Kidney glomerular epithelial cell (primary cell): ENCODE results near the gene NFAT5.
"Not testable (repeated sequence)": the region's sequence is repeated elsewhere in the genome, so short reads cannot be mapped to it uniquely, and the experiment has no call there.

Experiments
- DNase-seq: peaks from one replicate; lab custom pipeline; 2025; lab: John Stamatoyannopoulos, UW

NFAT5 gene

GRCh38 chr16:69707920-69708683, 142.3 kb downstream of the NFAT5 start:
- DNase-seq, result no peak

GRCh38 chr16:69709456-69710084, 143.8 kb downstream of the NFAT5 start:
- DNase-seq, result peak; percentile 60

GRCh38 chr16:69711115-69711740, 145.5 kb downstream of the NFAT5 start:
- DNase-seq, result peak; percentile 82

- no peak for DNase-seq
Measured at GRCh38 chr16:69712277-69712676, 146.5 kb downstream of the NFAT5 start.

GRCh38 chr16:69712914-69713581, 147.3 kb downstream of the NFAT5 start:
- no peak for DNase-seq

GRCh38 chr16:69717066-69717465, 151.3 kb downstream of the NFAT5 start:
- DNase-seq, result no peak

- no peak for DNase-seq
Measured at GRCh38 chr16:69718111-69718764, 152.5 kb downstream of the NFAT5 start.

GRCh38 chr16:69720822-69721430, 155.2 kb downstream of the NFAT5 start:
- DNase-seq, result no peak

- DNase-seq, result no peak
Measured at GRCh38 chr16:69721441-69721957, 155.7 kb downstream of the NFAT5 start.

- no peak for DNase-seq
Measured at GRCh38 chr16:69724414-69724873, 158.7 kb downstream of the NFAT5 start.

- no peak for DNase-seq
Measured at GRCh38 chr16:69724981-69725479, 159.3 kb downstream of the NFAT5 start.

- no peak for DNase-seq
Measured at GRCh38 chr16:69725480-69726312, 159.9 kb downstream of the NFAT5 start.

- DNase-seq, result peak; percentile 95
Measured at GRCh38 chr16:69726313-69727060, 160.7 kb downstream of the NFAT5 start, which contains the start of gene NQO1. Gene NQO1 (minus strand): TSS chr16:69726560. CDS start chr16:69726439, 121 bp downstream.

- no peak for DNase-seq
Measured at GRCh38 chr16:69727916-69728270, 162.1 kb downstream of the NFAT5 start.

GRCh38 chr16:69729030-69729429, 163.3 kb downstream of the NFAT5 start:
- not testable (repeated sequence) for DNase-seq

GRCh38 chr16:69731280-69731679, 165.5 kb downstream of the NFAT5 start:
- not testable (repeated sequence) for DNase-seq

- no peak for DNase-seq
Measured at GRCh38 chr16:69732101-69732500, 166.3 kb downstream of the NFAT5 start.

- DNase-seq, result peak; percentile 39
Measured at GRCh38 chr16:69741519-69741918, 175.8 kb downstream of the NFAT5 start.
